HCT116 (cell line): ENCODE data around the gene DKK2. TPM values are rescaled to one million over a fixed set of nuclear protein-coding genes. Genes with fewer than 3 reads are reported as not detected.

ENCODE experiments used
- ATAC-seq: fragments of 200-7000 bp; cut with Tn5 transposase; 2 replicates; pipeline ENCODE4 v1.9.1; 2020; ENCODE audit warnings: mild to moderate bottlenecking, moderate library complexity
- BruUV-seq: library from RNA; stranded (reverse); fragments of 400-500 nt; replicated peaks from 2 replicates; lab custom pipeline; 2021; lab: Mats Ljungman, UMichigan
- CTCF ChIA-PET: fragments of 300-600 bp; sonication (Branson Sonifier 250); formaldehyde crosslinking; loops from one replicate; lab custom pipeline; 2021; ENCODE audit warnings: antibody characterized with exemption; lab: Charles Lee
- POLR2A ChIA-PET: fragments of 300-600, 350-600 bp; sonication (Branson Sonifier 250); formaldehyde crosslinking; loops from one replicate; lab custom pipeline; 2021; ENCODE audit warnings: antibody characterized with exemption; lab: Charles Lee
- RAD21 ChIA-PET, 2 experiments: fragments of 300-600 bp; sonication (Branson Sonifier 250); formaldehyde crosslinking; loops; one replicate each; lab custom pipeline; 2023; ENCODE audit warnings: low total read pairs in 2 of 2; ENCODE audit not compliant: uncharacterized antibody in 2 of 2, unreplicated experiment in 2 of 2, low non-redundant PET in 1 of 2; lab: Charles Lee
- DNase-seq: peaks from one replicate; pipeline ENCODE4 v3.0.0-alpha.2; 2010; ENCODE audit warnings: low read depth, low spot score
- H2AFZ ChIP-seq: fragments of 200-600 bp; shearing (Covaris generic), sonication (generic); 2 replicates; pipeline ENCODE4 v1.6.1; 2017; ENCODE audit warnings: low read depth, mixed run types, mixed read lengths, antibody characterized with exemption, low read length; ENCODE audit not compliant: poor library complexity, severe bottlenecking
- H3K27ac ChIP-seq: 2 replicates; pipeline ENCODE4 v1.5.1; 2012; ENCODE audit warnings: low read depth, low read length
- H3K27me3 ChIP-seq: fragments of 200-600 bp; sonication (generic); 2 replicates; pipeline ENCODE4 v1.6.1; 2016; ENCODE audit warnings: mixed run types, low read length, mixed read lengths; ENCODE audit not compliant: insufficient read depth
- H3K36me3 ChIP-seq, 2 experiments: fragments of 200-500 bp in 1 of 2; fragments of 200-600 bp in 1 of 2; sonication (Bioruptor generic) in 1 of 2; sonication (generic) in 1 of 2; 2 replicates each; pipeline versions ENCODE4 v1.5.1 to v1.6.1; 2014 to 2016; ENCODE audit warnings: low read length in 2 of 2, inconsistent platforms in 1 of 2, mixed read lengths in 1 of 2, mixed run types in 1 of 2; ENCODE audit not compliant: insufficient read depth in 2 of 2, control insufficient read depth in 1 of 2
- H3K4me1 ChIP-seq, 2 experiments: fragments of 200-600 bp in 1 of 2; sonication (generic) in 1 of 2; 2 replicates each; pipeline versions ENCODE4 v1.5.1 to v1.6.1; 2012 to 2017; ENCODE audit warnings: low read length in 2 of 2, inconsistent platforms in 1 of 2, mild to moderate bottlenecking in 1 of 2, mixed read lengths in 1 of 2, mixed run types in 1 of 2, moderate library complexity in 1 of 2; ENCODE audit not compliant: insufficient read depth in 2 of 2, control insufficient read depth in 1 of 2
- H3K4me2 ChIP-seq: fragments of 200-600 bp; sonication (generic); 2 replicates; pipeline ENCODE4 v1.6.1; 2017; ENCODE audit warnings: mixed run types, low read length, mixed read lengths
- H3K4me3 ChIP-seq, 2 experiments: fragments of 200-600 bp in 1 of 2; sonication (generic) in 1 of 2; replicated peaks in 1 of 2; 2 replicates each; pipeline ENCODE4 v1.5.1; 2011 to 2016; ENCODE audit warnings: low read length in 2 of 2, control low read depth in 1 of 2, low read depth in 1 of 2, mild to moderate bottlenecking in 1 of 2, mixed read lengths in 1 of 2, mixed run types in 1 of 2
- H3K79me2 ChIP-seq: fragments of 200-600 bp; sonication (generic); 2 replicates; pipeline ENCODE4 v1.6.1; 2017; ENCODE audit warnings: mild to moderate bottlenecking, mixed run types, low read length, moderate library complexity, mixed read lengths; ENCODE audit not compliant: insufficient read depth
- H3K9ac ChIP-seq: fragments of 200-600 bp; sonication (generic); 2 replicates; pipeline ENCODE4 v1.6.1; 2016; ENCODE audit warnings: low read length, mixed read lengths
- H3K9me2 ChIP-seq: fragments of 200-600 bp; sonication (generic), shearing (Covaris generic); 2 replicates; pipeline ENCODE4 v1.6.1; 2017; ENCODE audit warnings: mixed run types, mild to moderate bottlenecking, moderate library complexity; ENCODE audit not compliant: insufficient read depth
- H3K9me3 ChIP-seq, 2 experiments: fragments of 200-500 bp in 1 of 2; fragments of 200-600 bp in 1 of 2; sonication (Bioruptor generic) in 1 of 2; sonication (generic) in 1 of 2; 2 replicates each; pipeline ENCODE4 v1.6.1; 2014 to 2017; ENCODE audit warnings: low read length in 2 of 2, mixed read lengths in 2 of 2, inconsistent platforms in 1 of 2, low read depth in 1 of 2, mild to moderate bottlenecking in 1 of 2, mixed run types in 1 of 2, moderate library complexity in 1 of 2; ENCODE audit not compliant: control insufficient read depth in 1 of 2, insufficient read depth in 1 of 2
- H4K20me1 ChIP-seq: fragments of 200-600 bp; sonication (generic), shearing (Covaris generic); 2 replicates; pipeline ENCODE4 v1.6.1; 2017; ENCODE audit warnings: mixed run types, mild to moderate bottlenecking, moderate library complexity; ENCODE audit not compliant: insufficient read depth
- ATF3 ChIP-seq: IDR thresholded peaks from 2 replicates; pipeline ENCODE4 v1.6.1; 2012
- CBX3 ChIP-seq: IDR thresholded peaks from 2 replicates; pipeline ENCODE4 v1.6.1; 2012; ENCODE audit warnings: low read depth
- CEBPB ChIP-seq: IDR thresholded peaks from 2 replicates; pipeline ENCODE4 v1.6.1; 2012; ENCODE audit warnings: low read depth
- EGR1 ChIP-seq: IDR thresholded peaks from 2 replicates; pipeline ENCODE4 v1.6.1; 2012; ENCODE audit warnings: low read depth
- EZH2 ChIP-seq: fragments of 200-600 bp; sonication (generic); IDR thresholded peaks from 2 replicates; pipeline ENCODE4 v1.6.1; 2017; ENCODE audit warnings: antibody characterized with exemption, mixed run types
- EZH2phosphoT487 ChIP-seq: fragments of 200-600 bp; IDR thresholded peaks from 2 replicates; pipeline ENCODE4 v1.6.1; 2018; ENCODE audit warnings: antibody characterized with exemption, borderline replicate concordance
- FOSL1 ChIP-seq: IDR thresholded peaks from 2 replicates; pipeline ENCODE4 v1.6.1; 2012; ENCODE audit warnings: low read depth
- JUND ChIP-seq: IDR thresholded peaks from 2 replicates; pipeline ENCODE4 v1.6.1; 2012
- POLR2A ChIP-seq: IDR thresholded peaks from 2 replicates; pipeline ENCODE4 v1.7.0; 2011; ENCODE audit warnings: borderline replicate concordance; ENCODE audit not compliant: insufficient read depth, insufficient read length; ENCODE audit errors: extremely low read depth
- POLR2AphosphoS5 ChIP-seq: IDR thresholded peaks from 2 replicates; pipeline ENCODE4 v1.6.1; 2011; ENCODE audit warnings: mild to moderate bottlenecking, low read depth, low read length, moderate library complexity
- RAD21 ChIP-seq: IDR thresholded peaks from 2 replicates; pipeline ENCODE4 v1.6.1; 2012; ENCODE audit warnings: low read depth, mild to moderate bottlenecking
- REST ChIP-seq: IDR thresholded peaks from 2 replicates; pipeline ENCODE4 v1.6.1; 2012; ENCODE audit warnings: low read depth
- SIN3A ChIP-seq: IDR thresholded peaks from 2 replicates; pipeline ENCODE4 v1.6.1; 2012; ENCODE audit warnings: low read depth
- SP1 ChIP-seq: IDR thresholded peaks from 2 replicates; pipeline ENCODE4 v1.6.1; 2012; ENCODE audit warnings: low read depth
- SRF ChIP-seq: IDR thresholded peaks from 2 replicates; pipeline ENCODE4 v1.6.1; 2012; ENCODE audit warnings: low read depth
- YY1 ChIP-seq: IDR thresholded peaks from 2 replicates; pipeline ENCODE4 v1.6.1; 2011; ENCODE audit warnings: low read length, low read depth, moderate library complexity, mild to moderate bottlenecking; ENCODE audit not compliant: insufficient replicate concordance; ENCODE audit errors: extremely low read depth
- ZFX ChIP-seq: fragments of 450-650 bp; IDR thresholded peaks from 2 replicates; pipeline ENCODE4 v1.6.1; 2017
- intact Hi-C: fragments of 100-400 bp; cut with micrococcal nuclease; formaldehyde crosslinking; loops from 2 replicates; pipeline ENCODE4 v1.10.0; 2022
- total RNA-seq: library from RNA; stranded (reverse); gene quantifications from one replicate; pipeline ENCODE4 v1.2.1, GENCODE V29; 2021; ENCODE audit not compliant: unreplicated experiment
- TF ChIP-seq, protein P1 (sequence below): IDR thresholded peaks from 2 replicates; pipeline ENCODE4 v1.6.1; 2011; ENCODE audit warnings: mild to moderate bottlenecking, low read length, moderate library complexity; ENCODE audit not compliant: insufficient replicate concordance; ENCODE audit errors: extremely low read depth
- TF ChIP-seq, protein P2 (sequence below): IDR thresholded peaks from 2 replicates; pipeline ENCODE4 v1.6.1; 2012
- TF ChIP-seq, protein P3 (sequence below), 3 experiments: fragments of 200-600 bp in 1 of 3; sonication (generic) in 1 of 3; IDR thresholded peaks in 2 of 3; conservative IDR thresholded peaks in 1 of 3; 2 replicates each; pipeline ENCODE4 v1.5.1; 2012 to 2017; ENCODE audit warnings: low read depth in 2 of 3, low read length in 2 of 3, antibody characterized with exemption in 1 of 3, borderline replicate concordance in 1 of 3, control low read depth in 1 of 3, mild to moderate bottlenecking in 1 of 3, mixed read lengths in 1 of 3, mixed run types in 1 of 3, moderate library complexity in 1 of 3; ENCODE audit not compliant: insufficient read depth in 1 of 3

The DKK2 gene
- total RNA-seq, 1 experiment from 2014 or later, result not detected

GRCh38 chr4:106930522-106930921 is 105.6 kb downstream of the DKK2 start (continued):
- TF ChIP-seq EGR1, result no peak

GRCh38 chr4:106929248-106929647 is 106.9 kb downstream of the DKK2 start:
- RAD21 ChIA-PET, result no interaction called here
- Histone ChIP-seq H3K4me1 (no peaks in the 10 kb centered on the region), H3K4me3 (no peak overlapping the region), H2AFZ (no peak overlapping the region), H3K9me3 (no peaks in the 10 kb centered on the region), H3K9me2 (no peaks in the 10 kb centered on the region), H3K27ac (no peak overlapping the region), H4K20me1 (no peaks in the 10 kb centered on the region), H3K9ac (no peak overlapping the region), H3K79me2 (no peaks in the 10 kb centered on the region), H3K4me2 (no peak overlapping the region), H3K36me3 (no peaks in the 10 kb centered on the region), H3K27me3 (no peaks in the 10 kb centered on the region)
- no peak for ATAC-seq
- intact Hi-C loops, result no loop called here
- TF ChIP-seq EZH2, result no peak
- TF ChIP-seq, protein P1, sequence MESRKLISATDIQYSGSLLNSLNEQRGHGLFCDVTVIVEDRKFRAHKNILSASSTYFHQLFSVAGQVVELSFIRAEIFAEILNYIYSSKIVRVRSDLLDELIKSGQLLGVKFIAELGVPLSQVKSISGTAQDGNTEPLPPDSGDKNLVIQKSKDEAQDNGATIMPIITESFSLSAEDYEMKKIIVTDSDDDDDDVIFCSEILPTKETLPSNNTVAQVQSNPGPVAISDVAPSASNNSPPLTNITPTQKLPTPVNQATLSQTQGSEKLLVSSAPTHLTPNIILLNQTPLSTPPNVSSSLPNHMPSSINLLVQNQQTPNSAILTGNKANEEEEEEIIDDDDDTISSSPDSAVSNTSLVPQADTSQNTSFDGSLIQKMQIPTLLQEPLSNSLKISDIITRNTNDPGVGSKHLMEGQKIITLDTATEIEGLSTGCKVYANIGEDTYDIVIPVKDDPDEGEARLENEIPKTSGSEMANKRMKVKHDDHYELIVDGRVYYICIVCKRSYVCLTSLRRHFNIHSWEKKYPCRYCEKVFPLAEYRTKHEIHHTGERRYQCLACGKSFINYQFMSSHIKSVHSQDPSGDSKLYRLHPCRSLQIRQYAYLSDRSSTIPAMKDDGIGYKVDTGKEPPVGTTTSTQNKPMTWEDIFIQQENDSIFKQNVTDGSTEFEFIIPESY, result no peak
- TF ChIP-seq ZFX, result no peak
- TF ChIP-seq EZH2phosphoT487, result no peak
- no peak for TF ChIP-seq JUND
- TF ChIP-seq SP1, result no peak
- TF ChIP-seq REST, result no peak
- no peak for TF ChIP-seq RAD21
- TF ChIP-seq FOSL1, result no peak
- TF ChIP-seq CBX3, result no peak
- TF ChIP-seq POLR2A, result no peak
- TF ChIP-seq CEBPB, result no peak
- no peak for TF ChIP-seq EGR1
- no peak for TF ChIP-seq SIN3A
- TF ChIP-seq YY1, result no peak
- no peak for TF ChIP-seq POLR2AphosphoS5
- TF ChIP-seq, protein P2, sequence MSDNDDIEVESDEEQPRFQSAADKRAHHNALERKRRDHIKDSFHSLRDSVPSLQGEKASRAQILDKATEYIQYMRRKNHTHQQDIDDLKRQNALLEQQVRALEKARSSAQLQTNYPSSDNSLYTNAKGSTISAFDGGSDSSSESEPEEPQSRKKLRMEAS, result no peak
- TF ChIP-seq, protein P3, sequence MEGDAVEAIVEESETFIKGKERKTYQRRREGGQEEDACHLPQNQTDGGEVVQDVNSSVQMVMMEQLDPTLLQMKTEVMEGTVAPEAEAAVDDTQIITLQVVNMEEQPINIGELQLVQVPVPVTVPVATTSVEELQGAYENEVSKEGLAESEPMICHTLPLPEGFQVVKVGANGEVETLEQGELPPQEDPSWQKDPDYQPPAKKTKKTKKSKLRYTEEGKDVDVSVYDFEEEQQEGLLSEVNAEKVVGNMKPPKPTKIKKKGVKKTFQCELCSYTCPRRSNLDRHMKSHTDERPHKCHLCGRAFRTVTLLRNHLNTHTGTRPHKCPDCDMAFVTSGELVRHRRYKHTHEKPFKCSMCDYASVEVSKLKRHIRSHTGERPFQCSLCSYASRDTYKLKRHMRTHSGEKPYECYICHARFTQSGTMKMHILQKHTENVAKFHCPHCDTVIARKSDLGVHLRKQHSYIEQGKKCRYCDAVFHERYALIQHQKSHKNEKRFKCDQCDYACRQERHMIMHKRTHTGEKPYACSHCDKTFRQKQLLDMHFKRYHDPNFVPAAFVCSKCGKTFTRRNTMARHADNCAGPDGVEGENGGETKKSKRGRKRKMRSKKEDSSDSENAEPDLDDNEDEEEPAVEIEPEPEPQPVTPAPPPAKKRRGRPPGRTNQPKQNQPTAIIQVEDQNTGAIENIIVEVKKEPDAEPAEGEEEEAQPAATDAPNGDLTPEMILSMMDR (IDR thresholded peaks at IDR 0.05 in 2 of 3, conservative IDR thresholded peaks at IDR 0.05 in 1 of 3; ENCODE audit: borderline replicate concordance in 1 of 3, insufficient read depth in 1 of 3, low read depth in 2 of 3, low read length in 2 of 3), result no peak
- no peak for TF ChIP-seq ATF3
- TF ChIP-seq SRF, result no peak
- BruUV-seq, result no TSS peak
- no peak for DNase-seq
- CTCF ChIA-PET, result no interaction called here
- POLR2A ChIA-PET, result no interaction called here
